ENCODE results near the gene PAX1. TPM values are rescaled to one million over a fixed set of nuclear protein-coding genes. Genes with fewer than 3 reads are reported as not detected.

PAX1 gene
- total RNA-seq, 2 donors from 2014 or later = not detected

- Histone ChIP-seq H3K4me1 (ENCODE audit: control insufficient read depth, insufficient read depth, low read length) (no peaks in the 10 kb centered on the region), H3K27me3 (ENCODE audit: control insufficient read depth, insufficient read depth, low read length, poor library complexity, severe bottlenecking) (no peaks in the 10 kb centered on the region), H3K36me3 (ENCODE audit: control insufficient read depth, insufficient read depth, low read length) (no peaks in the 10 kb centered on the region), H3K9ac (ENCODE audit: extremely low read depth, low read length, poor library complexity, severe bottlenecking) (no peak overlapping the region), H3K27ac (ENCODE audit: low read depth, low read length) (no peak overlapping the region), H3K9me3 (ENCODE audit: control insufficient read depth, low read length) (no peaks in the 10 kb centered on the region), H3K4me3 (ENCODE audit: low read length) (no peak overlapping the region)
- peaks cover 7% of the 10 kb centered on the region for H3K4me1 Mint-ChIP-seq
- TF ChIP-seq CTCF (conservative IDR thresholded peaks at IDR 0.05) = no peak
- H3K27ac Mint-ChIP-seq = no peak overlapping the region
- no peak overlapping the region for H3K4me3 Mint-ChIP-seq
- H3K36me3 Mint-ChIP-seq (ENCODE audit: low read depth) = no peaks in the 10 kb centered on the region
- H3K9me3 Mint-ChIP-seq = peaks cover 5% of the 10 kb centered on the region
- DNase-seq = no peak
- H3K27me3 Mint-ChIP-seq (ENCODE audit: insufficient read depth) = peaks cover 8% of the 10 kb centered on the region
Observed at GRCh38 chr20:21741266-21741665, 35.8 kb downstream of the PAX1 start.

GRCh38 chr20:21762646-21763045 lies 57.2 kb downstream of the PAX1 start:
- no peak overlapping the region for H3K4me3 Mint-ChIP-seq
- TF ChIP-seq CTCF (conservative IDR thresholded peaks at IDR 0.05) = no peak

GRCh38 chr20:21767200-21767738 lies 61.8 kb downstream of the PAX1 start:
- no peak for DNase-seq
- Mint-ChIP-seq H3K27me3 (ENCODE audit: insufficient read depth) (peaks cover 48% of the 10 kb centered on the region), H3K9me3 (no peaks in the 10 kb centered on the region), H3K36me3 (ENCODE audit: low read depth) (no peaks in the 10 kb centered on the region), H3K27ac (peak overlapping the region; percentile 95), H3K4me1 (peaks cover 4% of the 10 kb centered on the region), H3K4me3 (peak overlapping the region; percentile 58)
- Histone ChIP-seq H3K36me3 (ENCODE audit: control insufficient read depth, insufficient read depth, low read length) (no peaks in the 10 kb centered on the region), H3K4me3 (ENCODE audit: low read length) (peak overlapping the region; percentile 71), H3K9ac (ENCODE audit: extremely low read depth, low read length, poor library complexity, severe bottlenecking) (no peak overlapping the region), H3K27me3 (ENCODE audit: control insufficient read depth, insufficient read depth, low read length, poor library complexity, severe bottlenecking) (peaks cover 26% of the 10 kb centered on the region), H3K27ac (ENCODE audit: low read depth, low read length) (no peak overlapping the region), H3K9me3 (ENCODE audit: control insufficient read depth, low read length) (no peaks in the 10 kb centered on the region), H3K4me1 (ENCODE audit: control insufficient read depth, insufficient read depth, low read length) (no peaks in the 10 kb centered on the region)
- TF ChIP-seq CTCF (conservative IDR thresholded peaks at IDR 0.05) = no peak
- WGBS, 2 experiments (ENCODE audit: insufficient coverage in 1 of 2, insufficient read length in 1 of 2) = 86 to 89% methylated on average over 9 to 10 of the region's 10 CpGs

More at GRCh38 chr20:21762646-21763045, 57.2 kb downstream of the PAX1 start:
- no peaks in the 10 kb centered on the region for H3K4me1 Mint-ChIP-seq
- Histone ChIP-seq H3K36me3 (ENCODE audit: control insufficient read depth, insufficient read depth, low read length) (no peaks in the 10 kb centered on the region), H3K4me3 (ENCODE audit: low read length) (no peak overlapping the region), H3K4me1 (ENCODE audit: control insufficient read depth, insufficient read depth, low read length) (no peaks in the 10 kb centered on the region), H3K9me3 (ENCODE audit: control insufficient read depth, low read length) (no peaks in the 10 kb centered on the region), H3K9ac (ENCODE audit: extremely low read depth, low read length, poor library complexity, severe bottlenecking) (no peak overlapping the region), H3K27me3 (ENCODE audit: control insufficient read depth, insufficient read depth, low read length, poor library complexity, severe bottlenecking) (peaks cover 32% of the 10 kb centered on the region), H3K27ac (ENCODE audit: low read depth, low read length) (no peak overlapping the region)
- H3K9me3 Mint-ChIP-seq = no peaks in the 10 kb centered on the region
- H3K27me3 Mint-ChIP-seq (ENCODE audit: insufficient read depth) = peaks cover 47% of the 10 kb centered on the region
- WGBS, 2 experiments (ENCODE audit: insufficient coverage in 1 of 2, insufficient read length in 1 of 2) = 45 to 67% methylated on average over 1 of the region's 2 CpGs
- no peaks in the 10 kb centered on the region for H3K36me3 Mint-ChIP-seq (ENCODE audit: low read depth)
- DNase-seq = no peak
- no peak overlapping the region for H3K27ac Mint-ChIP-seq
